GM19324 (cell line): ENCODE measurements around the gene AK9.
"Not testable (repeated sequence)": the region's sequence is repeated elsewhere in the genome, so short reads cannot be mapped to it uniquely, and the experiment has no call there.

ENCODE experiments used
- ATAC-seq: cut with Tn5 transposase; IDR thresholded peaks from one replicate; pipeline ENCODE4 v1.9.1; 2021; ENCODE audit warnings: mild to moderate bottlenecking, moderate library complexity; ENCODE audit not compliant: unreplicated experiment, low FRiP score

The AK9 gene

GRCh38 chr6:109690737-109691621 is at the start of gene AK9, which contains the start of gene FIG4:
Gene AK9 (minus strand): TSS chr6:109691202. CDS start chr6:109675745, 15,457 bp downstream.
Gene FIG4 (plus strand): TSS chr6:109691296. CDS start chr6:109691436, 140 bp downstream.
- peak; percentile 98 for ATAC-seq

GRCh38 chr6:109740787-109741186 is 49.8 kb upstream of the AK9 start:
- no peak for ATAC-seq

- ATAC-seq, result no peak
Measured at GRCh38 chr6:109739686-109740085, 48.7 kb upstream of the AK9 start.

GRCh38 chr6:109738667-109739066 is 47.7 kb upstream of the AK9 start:
- no peak for ATAC-seq

GRCh38 chr6:109738255-109738654 is 47.3 kb upstream of the AK9 start:
- no peak for ATAC-seq

GRCh38 chr6:109736273-109737025 is 45.4 kb upstream of the AK9 start:
- ATAC-seq, result no peak

- ATAC-seq, result not testable (repeated sequence)
Measured at GRCh38 chr6:109725250-109725649, 34.2 kb upstream of the AK9 start.

GRCh38 chr6:109722564-109723254 is 31.7 kb upstream of the AK9 start:
- ATAC-seq, result no peak

- no peak for ATAC-seq
Measured at GRCh38 chr6:109722011-109722410, 31.0 kb upstream of the AK9 start.

GRCh38 chr6:109720311-109720710 is 29.3 kb upstream of the AK9 start:
- ATAC-seq, result no peak

- ATAC-seq, result no peak
Measured at GRCh38 chr6:109718991-109719390, 28.0 kb upstream of the AK9 start.

- no peak for ATAC-seq
Measured at GRCh38 chr6:109717971-109718370, 27.0 kb upstream of the AK9 start.

GRCh38 chr6:109715616-109716015 is 24.6 kb upstream of the AK9 start:
- no peak for ATAC-seq

GRCh38 chr6:109714611-109715010 is 23.6 kb upstream of the AK9 start:
- no peak for ATAC-seq

- ATAC-seq, result no peak
Measured at GRCh38 chr6:109714166-109714565, 23.2 kb upstream of the AK9 start.

GRCh38 chr6:109713097-109713496 is 22.1 kb upstream of the AK9 start:
- ATAC-seq, result no peak

- ATAC-seq, result not testable (repeated sequence)
Measured at GRCh38 chr6:109708099-109708498, 17.1 kb upstream of the AK9 start.

- ATAC-seq, result no peak
Measured at GRCh38 chr6:109706513-109706912, 15.5 kb upstream of the AK9 start.

GRCh38 chr6:109705258-109705657 is 14.3 kb upstream of the AK9 start:
- ATAC-seq, result peak; percentile 90

- no peak for ATAC-seq
Measured at GRCh38 chr6:109702791-109703190, 11.8 kb upstream of the AK9 start.

- no peak for ATAC-seq
Measured at GRCh38 chr6:109701774-109702173, 10.8 kb upstream of the AK9 start.
